ENCODE results near the gene OMP. TPM values are rescaled to one million over a fixed set of nuclear protein-coding genes. Genes with fewer than 3 reads are reported as not detected.

Gene OMP
- total RNA-seq, 1 experiment from 2014 or later = not detected

- CTCF ChIA-PET = interaction anchor here (1.1 to 1.4 kb wide), 5 partner anchors 18 to 55 kb away, joined by 3 to 5 read pairs (median 3); partner anchors contain the start of gene MYO7A
- no peak overlapping the region for H3K27ac Mint-ChIP-seq
- DNase-seq (ENCODE audit: low spot score) = no peak
- H3K27me3 Mint-ChIP-seq (ENCODE audit: low read depth) = peaks cover 10% of the 10 kb centered on the region
- no peak for ATAC-seq
- POLR2A ChIA-PET = interaction anchor here (0.5 kb wide), 1 partner anchor 615 kb away, joined by 4 read pairs; no protein-coding TSS in a partner anchor
- H3K36me3 Mint-ChIP-seq = no peaks in the 10 kb centered on the region
- H3K9me3 Mint-ChIP-seq = no peaks in the 10 kb centered on the region
- H3K4me3 Mint-ChIP-seq = no peak overlapping the region
- no peak for TF ChIP-seq CTCF (IDR thresholded peaks at IDR 0.05)
- no peak for TF ChIP-seq ATF6 (CRISPR knock-in tag; IDR thresholded peaks at IDR 0.05)
- no peak for TF ChIP-seq HMGXB4 (CRISPR knock-in tag; IDR thresholded peaks at IDR 0.05)
- no peak for TF ChIP-seq ATF2 (CRISPR knock-in tag; IDR thresholded peaks at IDR 0.05; ENCODE audit: borderline replicate concordance, low read depth)
- no peak for TF ChIP-seq MLX (CRISPR knock-in tag; IDR thresholded peaks at IDR 0.05)
- peaks cover 28% of the 10 kb centered on the region for H3K4me1 Mint-ChIP-seq
Measured at GRCh38 chr11:77144857-77145428, 42.3 kb downstream of the OMP start.

- ChIA-PET CTCF (interaction anchor here (0.9 to 5.5 kb wide), 9 partner anchors 19 to 412 kb away, joined by 3 to 46 read pairs (median 5); partner anchors contain the start of gene MYO7A), POLR2A (interaction anchor here (0.7 to 0.8 kb wide), 2 partner anchors 25 kb away, joined by 3 to 4 read pairs; no protein-coding TSS in a partner anchor)
- H3K27ac Mint-ChIP-seq = no peak overlapping the region
- H3K9me3 Mint-ChIP-seq = no peaks in the 10 kb centered on the region
- peaks cover 10% of the 10 kb centered on the region for H3K27me3 Mint-ChIP-seq (ENCODE audit: low read depth)
- no peak for DNase-seq (ENCODE audit: low spot score)
- no peak for ATAC-seq
- H3K4me1 Mint-ChIP-seq = peaks cover 23% of the 10 kb centered on the region
- peak overlapping the region; percentile 78; the same call in 1 of the 2 replicates for H3K4me3 Mint-ChIP-seq
- H3K36me3 Mint-ChIP-seq = no peaks in the 10 kb centered on the region
- TF ChIP-seq E2F1 (CRISPR knock-in tag; IDR thresholded peaks at IDR 0.05) (no peak), ATF3 (CRISPR knock-in tag; conservative IDR thresholded peaks at IDR 0.05) (no peak), ERG (CRISPR knock-in tag; IDR thresholded peaks at IDR 0.05) (no peak), TP53 (CRISPR knock-in tag; IDR thresholded peaks at IDR 0.05) (no peak), NFE2L1 (CRISPR knock-in tag; IDR thresholded peaks at IDR 0.05) (no peak), RORB (CRISPR knock-in tag; IDR thresholded peaks at IDR 0.05) (no peak), FOXP4 (CRISPR knock-in tag; IDR thresholded peaks at IDR 0.05) (no peak), RELA (CRISPR knock-in tag; IDR thresholded peaks at IDR 0.05; ENCODE audit: borderline replicate concordance) (no peak), FOXK1 (CRISPR knock-in tag; IDR thresholded peaks at IDR 0.05) (no peak), PREB (CRISPR knock-in tag; IDR thresholded peaks at IDR 0.05; ENCODE audit: borderline replicate concordance) (no peak), E2F5 (CRISPR knock-in tag; IDR thresholded peaks at IDR 0.05) (no peak)
Measured at GRCh38 chr11:77146261-77147035, 43.8 kb downstream of the OMP start.
